Activated naive CD8-positive, alpha-beta T cell (primary cell): ENCODE data around the gene KCNMB3.
"Not testable (repeated sequence)": the region's sequence is repeated elsewhere in the genome, so short reads cannot be mapped to it uniquely, and the experiment has no call there.

Source experiments
- H3K27ac Mint-ChIP-seq: one replicate; pipeline ENCODE4 v1.8.0; 2021; ENCODE audit warnings: mixed read lengths
- H3K27me3 Mint-ChIP-seq: one replicate; pipeline ENCODE4 v1.8.0; 2021; ENCODE audit warnings: mixed read lengths
- H3K36me3 Mint-ChIP-seq: one replicate; pipeline ENCODE4 v1.8.0; 2021; ENCODE audit warnings: mixed read lengths
- H3K4me1 Mint-ChIP-seq: one replicate; pipeline ENCODE4 v1.8.0; 2021; ENCODE audit warnings: low read depth, mixed read lengths
- H3K4me3 Mint-ChIP-seq: one replicate; pipeline ENCODE4 v1.8.0; 2021; ENCODE audit warnings: mild to moderate bottlenecking, mixed read lengths
- H3K9me3 Mint-ChIP-seq: one replicate; pipeline ENCODE4 v1.8.0; 2021; ENCODE audit warnings: low read depth, mixed read lengths

Gene KCNMB3

GRCh38 chr3:179244878-179245277 lies 6.0 kb downstream of the KCNMB3 start:
- no peaks in the 10 kb centered on the region for H3K27me3 Mint-ChIP-seq
- H3K4me1 Mint-ChIP-seq: no peaks in the 10 kb centered on the region
- H3K36me3 Mint-ChIP-seq: peaks cover 3% of the 10 kb centered on the region
- H3K9me3 Mint-ChIP-seq: no peaks in the 10 kb centered on the region
- H3K27ac Mint-ChIP-seq: no peak overlapping the region
- H3K4me3 Mint-ChIP-seq: no peak overlapping the region

DNA sequence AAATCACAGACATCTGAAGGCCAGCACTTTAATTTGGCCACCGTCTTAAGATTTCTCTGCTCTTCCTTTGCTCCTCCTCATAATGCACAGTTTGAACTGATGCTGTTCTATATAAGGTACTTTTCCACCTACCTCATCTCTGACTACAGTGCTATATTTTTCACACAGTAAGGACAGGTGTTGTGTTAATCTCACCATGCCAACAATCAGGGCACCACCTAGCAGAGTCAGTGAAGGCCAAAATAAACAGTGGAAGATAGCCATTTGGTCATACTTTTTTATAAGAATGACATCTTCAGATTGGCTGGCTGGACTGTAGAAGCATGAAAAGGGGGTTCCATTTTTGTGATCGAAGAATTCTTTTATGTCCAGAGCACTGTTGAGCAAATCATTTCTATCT lies 8.1 kb downstream of the KCNMB3 start:
- H3K36me3 Mint-ChIP-seq, H3K9me3 Mint-ChIP-seq, H3K4me3 Mint-ChIP-seq, H3K27me3 Mint-ChIP-seq, H3K4me1 Mint-ChIP-seq, H3K27ac Mint-ChIP-seq: not testable (repeated sequence)

- H3K27ac Mint-ChIP-seq, H3K4me1 Mint-ChIP-seq, H3K36me3 Mint-ChIP-seq, H3K9me3 Mint-ChIP-seq, H3K27me3 Mint-ChIP-seq, H3K4me3 Mint-ChIP-seq: not testable (repeated sequence)
These were observed 10.6 kb downstream of the KCNMB3 start for GRCh38 chr3:179240299-179240698.

GRCh38 chr3:179236669-179237301 lies 14.1 kb downstream of the KCNMB3 start:
- Mint-ChIP-seq H3K4me1 (peaks cover 4% of the 10 kb centered on the region), H3K27me3 (no peaks in the 10 kb centered on the region), H3K4me3 (no peak overlapping the region), H3K36me3 (peaks cover 2% of the 10 kb centered on the region), H3K27ac (peak overlapping the region; percentile 41), H3K9me3 (no peaks in the 10 kb centered on the region)

DNA sequence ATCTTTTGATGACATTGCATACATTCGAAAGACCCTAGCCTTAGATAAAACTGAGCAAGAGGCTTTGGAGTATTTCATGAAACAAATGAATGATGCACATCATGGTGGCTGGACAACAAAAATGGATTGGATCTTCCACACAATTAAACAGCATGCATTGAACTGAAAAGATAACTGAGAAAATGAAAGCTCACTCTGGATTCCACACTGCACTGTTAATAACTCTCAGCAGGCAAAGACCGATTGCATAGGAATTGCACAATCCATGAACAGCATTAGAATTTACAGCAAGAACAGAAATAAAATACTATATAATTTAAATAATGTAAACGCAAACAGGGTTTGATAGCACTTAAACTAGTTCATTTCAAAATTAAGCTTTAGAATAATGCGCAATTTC lies 16.7 kb downstream of the KCNMB3 start:
- H3K9me3 Mint-ChIP-seq: no peaks in the 10 kb centered on the region
- H3K4me3 Mint-ChIP-seq: no peak overlapping the region
- H3K27me3 Mint-ChIP-seq: no peaks in the 10 kb centered on the region
- no peak overlapping the region for H3K27ac Mint-ChIP-seq
- H3K4me1 Mint-ChIP-seq: peaks cover 4% of the 10 kb centered on the region
- peaks cover 8% of the 10 kb centered on the region for H3K36me3 Mint-ChIP-seq

GRCh38 chr3:179233043-179233442 lies 17.9 kb downstream of the KCNMB3 start:
- no peaks in the 10 kb centered on the region for H3K27me3 Mint-ChIP-seq
- peaks cover 4% of the 10 kb centered on the region for H3K4me1 Mint-ChIP-seq
- no peak overlapping the region for H3K27ac Mint-ChIP-seq
- no peaks in the 10 kb centered on the region for H3K9me3 Mint-ChIP-seq
- H3K4me3 Mint-ChIP-seq: no peak overlapping the region
- H3K36me3 Mint-ChIP-seq: peaks cover 8% of the 10 kb centered on the region

GRCh38 chr3:179229177-179229576 lies 21.7 kb downstream of the KCNMB3 start:
- no peak overlapping the region for H3K27ac Mint-ChIP-seq
- H3K9me3 Mint-ChIP-seq: no peaks in the 10 kb centered on the region

DNA sequence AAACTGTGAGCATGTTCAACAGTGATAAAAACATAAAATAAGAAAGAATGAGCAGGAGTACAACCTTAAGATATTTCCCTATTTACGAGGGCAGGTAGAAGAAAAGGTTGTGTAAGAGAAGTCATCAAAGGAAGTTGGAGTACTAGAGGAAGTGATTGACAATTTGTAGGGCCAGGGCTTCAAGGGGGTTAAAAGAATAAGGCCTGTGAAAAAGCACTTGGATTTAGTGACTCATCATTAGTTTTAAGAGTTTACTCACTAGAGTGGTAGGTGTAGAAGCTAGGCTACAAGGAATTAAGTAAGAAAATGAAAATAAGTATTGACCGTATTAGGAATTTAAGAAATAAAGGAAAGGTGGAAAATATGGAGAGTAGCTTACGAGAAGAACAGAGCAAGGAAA lies 23.6 kb downstream of the KCNMB3 start:
- H3K4me3 Mint-ChIP-seq: no peak overlapping the region
- H3K4me1 Mint-ChIP-seq: peaks cover 4% of the 10 kb centered on the region
- no peaks in the 10 kb centered on the region for H3K27me3 Mint-ChIP-seq
- H3K9me3 Mint-ChIP-seq: no peaks in the 10 kb centered on the region
- H3K27ac Mint-ChIP-seq: peak overlapping the region; percentile 31
- H3K36me3 Mint-ChIP-seq: peaks cover 6% of the 10 kb centered on the region

More at GRCh38 chr3:179229177-179229576, 21.7 kb downstream of the KCNMB3 start:
- peaks cover 6% of the 10 kb centered on the region for H3K36me3 Mint-ChIP-seq
- no peak overlapping the region for H3K4me3 Mint-ChIP-seq
- no peaks in the 10 kb centered on the region for H3K27me3 Mint-ChIP-seq
- peaks cover 4% of the 10 kb centered on the region for H3K4me1 Mint-ChIP-seq

DNA sequence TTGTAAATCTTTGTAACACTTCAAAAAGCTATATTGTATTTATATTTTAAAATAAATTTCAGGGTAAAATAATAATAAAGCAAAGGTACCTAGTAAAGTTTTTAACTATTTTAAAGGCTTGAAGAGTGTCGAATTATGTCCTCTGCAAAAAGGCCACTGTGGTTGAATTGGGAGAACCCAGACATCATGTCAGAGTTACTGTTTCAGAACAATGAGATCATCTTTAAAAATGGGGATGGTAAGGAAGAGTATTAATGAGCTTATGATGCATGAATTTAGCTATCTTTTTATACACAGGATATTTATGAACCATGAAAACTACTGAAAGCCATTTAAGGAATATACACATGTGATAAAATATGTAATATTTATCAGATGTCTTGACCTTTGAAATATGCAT lies 26.3 kb downstream of the KCNMB3 start:
- H3K36me3 Mint-ChIP-seq: no peaks in the 10 kb centered on the region
- H3K27ac Mint-ChIP-seq: no peak overlapping the region
- no peaks in the 10 kb centered on the region for H3K27me3 Mint-ChIP-seq
- peaks cover 4% of the 10 kb centered on the region for H3K4me1 Mint-ChIP-seq
- H3K9me3 Mint-ChIP-seq: no peaks in the 10 kb centered on the region
- H3K4me3 Mint-ChIP-seq: no peak overlapping the region

DNA sequence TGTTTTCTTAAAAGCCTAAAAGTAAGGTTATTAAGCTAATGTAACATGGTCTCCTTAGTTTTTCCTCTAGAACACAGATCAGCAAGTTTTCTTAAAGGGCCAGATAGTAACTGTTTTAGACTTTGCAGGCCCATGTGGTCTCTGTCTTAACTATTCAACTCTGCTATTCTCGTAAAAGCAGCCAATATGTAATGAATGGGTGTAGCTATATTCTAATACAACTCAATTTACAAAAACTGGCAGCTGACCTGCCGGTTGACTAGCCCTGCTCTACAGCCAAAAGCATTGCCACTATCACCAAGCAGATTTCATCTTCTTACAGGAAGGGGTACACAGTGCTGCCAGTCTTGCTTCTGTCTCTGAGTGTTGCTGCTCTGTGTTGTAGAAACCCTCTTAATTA lies 27.4 kb downstream of the KCNMB3 start:
- H3K4me1 Mint-ChIP-seq: peaks cover 4% of the 10 kb centered on the region
- no peaks in the 10 kb centered on the region for H3K9me3 Mint-ChIP-seq
- no peaks in the 10 kb centered on the region for H3K36me3 Mint-ChIP-seq

DNA sequence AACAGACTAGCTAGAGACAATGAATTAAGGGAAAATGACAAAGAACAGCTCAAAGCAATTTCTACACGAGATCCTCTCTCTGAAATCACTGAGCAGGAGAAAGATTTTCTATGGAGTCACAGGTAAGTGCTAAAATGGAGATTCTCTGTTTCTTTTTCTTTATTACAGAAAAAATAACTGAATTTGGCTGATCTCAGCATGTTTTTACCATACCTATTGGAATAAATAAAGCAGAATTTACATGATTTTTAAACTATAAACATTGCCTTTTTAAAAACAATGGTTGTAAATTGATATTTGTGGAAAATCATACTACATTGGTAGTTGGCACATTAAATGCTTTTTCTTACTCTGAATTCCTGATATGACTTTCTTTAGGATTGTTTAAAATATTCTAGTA lies 32.7 kb downstream of the KCNMB3 start:
- not testable (repeated sequence) for H3K27me3 Mint-ChIP-seq, H3K36me3 Mint-ChIP-seq, H3K4me3 Mint-ChIP-seq, H3K9me3 Mint-ChIP-seq, H3K4me1 Mint-ChIP-seq, H3K27ac Mint-ChIP-seq

More for the DNA sequence above, 27.4 kb downstream of the KCNMB3 start:
- peak overlapping the region; percentile 22 for H3K27ac Mint-ChIP-seq
- no peak overlapping the region for H3K4me3 Mint-ChIP-seq
- H3K27me3 Mint-ChIP-seq: no peaks in the 10 kb centered on the region

GRCh38 chr3:179215550-179215949 lies 35.4 kb downstream of the KCNMB3 start:
- not testable (repeated sequence) for H3K27ac Mint-ChIP-seq, H3K4me3 Mint-ChIP-seq, H3K27me3 Mint-ChIP-seq, H3K36me3 Mint-ChIP-seq, H3K4me1 Mint-ChIP-seq, H3K9me3 Mint-ChIP-seq

GRCh38 chr3:179200790-179201189 lies 50.1 kb downstream of the KCNMB3 start:
- no peaks in the 10 kb centered on the region for H3K9me3 Mint-ChIP-seq
- peaks cover 24% of the 10 kb centered on the region for H3K4me1 Mint-ChIP-seq
- peaks cover 11% of the 10 kb centered on the region for H3K36me3 Mint-ChIP-seq
- peak overlapping the region; percentile 35 for H3K27ac Mint-ChIP-seq
- H3K27me3 Mint-ChIP-seq: no peaks in the 10 kb centered on the region
- H3K4me3 Mint-ChIP-seq: no peak overlapping the region

DNA sequence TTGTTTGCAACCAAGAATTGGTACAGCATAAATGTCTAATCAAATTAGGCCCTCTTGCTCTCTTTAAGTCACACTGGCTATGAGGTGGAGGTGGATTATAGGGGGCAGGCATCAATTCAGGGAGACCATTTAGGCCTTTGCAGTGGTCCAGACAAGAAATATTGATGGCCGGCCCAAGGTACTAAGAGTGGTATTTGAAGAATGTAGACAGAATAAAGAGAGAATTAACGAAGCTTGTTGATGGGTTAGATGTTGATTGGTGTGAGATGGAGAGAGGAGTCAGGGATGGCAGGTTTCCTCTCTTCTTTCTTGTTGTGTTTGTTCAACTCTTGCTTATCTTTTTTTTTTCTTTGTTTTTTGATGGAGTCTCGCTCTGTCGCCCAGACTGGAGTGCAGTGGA lies 54.2 kb downstream of the KCNMB3 start:
- H3K27me3 Mint-ChIP-seq: no peaks in the 10 kb centered on the region
- no peaks in the 10 kb centered on the region for H3K9me3 Mint-ChIP-seq
- peaks cover 8% of the 10 kb centered on the region for H3K36me3 Mint-ChIP-seq
- H3K27ac Mint-ChIP-seq: peak overlapping the region; percentile 2
- no peak overlapping the region for H3K4me3 Mint-ChIP-seq
- peaks cover 49% of the 10 kb centered on the region for H3K4me1 Mint-ChIP-seq

DNA sequence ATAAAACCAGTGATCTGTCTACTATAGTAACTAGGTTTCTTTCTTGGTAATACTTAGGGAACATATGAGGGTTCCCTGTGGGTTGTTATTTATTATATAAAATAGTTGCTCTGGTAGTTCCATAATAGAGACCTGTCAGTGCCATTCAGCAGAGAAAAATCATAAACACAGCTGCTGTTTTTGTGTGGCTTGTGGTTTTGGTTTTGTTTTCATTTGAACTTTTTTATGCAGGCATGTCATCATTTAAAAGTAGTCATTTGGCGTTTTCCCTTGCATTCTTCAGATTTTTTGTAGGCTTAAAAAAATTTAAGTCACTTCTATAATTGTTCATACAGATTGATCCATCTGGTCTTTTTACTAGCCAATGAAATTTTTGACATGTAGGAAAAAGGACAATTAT lies 54.8 kb downstream of the KCNMB3 start:
- Mint-ChIP-seq H3K27ac (peak overlapping the region; percentile 2), H3K36me3 (peaks cover 8% of the 10 kb centered on the region)

DNA sequence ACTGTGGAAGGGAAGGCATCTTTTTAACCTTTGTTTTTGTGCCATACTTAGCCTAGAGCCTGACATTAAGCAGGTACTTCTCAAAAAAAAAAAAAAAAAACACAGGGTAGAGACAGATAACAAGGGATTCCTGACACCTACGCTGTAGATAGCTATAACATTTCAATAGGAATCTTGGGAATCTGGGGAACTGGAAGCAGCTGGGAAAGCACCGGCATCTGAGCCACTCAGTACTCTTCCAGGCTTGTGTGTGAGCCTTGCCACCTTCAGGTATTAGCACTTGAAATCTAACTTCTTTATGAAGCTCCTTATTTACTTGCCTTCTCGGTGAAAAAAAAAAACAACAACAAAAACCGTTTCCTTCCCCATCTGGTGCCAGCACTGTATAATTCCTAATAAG lies 56.0 kb downstream of the KCNMB3 start:
- H3K4me1 Mint-ChIP-seq: peaks cover 59% of the 10 kb centered on the region
- H3K4me3 Mint-ChIP-seq: no peak overlapping the region
- no peak overlapping the region for H3K27ac Mint-ChIP-seq
- H3K27me3 Mint-ChIP-seq: no peaks in the 10 kb centered on the region
- peaks cover 4% of the 10 kb centered on the region for H3K36me3 Mint-ChIP-seq
- no peaks in the 10 kb centered on the region for H3K9me3 Mint-ChIP-seq

More for the DNA sequence above, 54.8 kb downstream of the KCNMB3 start:
- H3K27me3 Mint-ChIP-seq: no peaks in the 10 kb centered on the region
- H3K4me3 Mint-ChIP-seq: no peak overlapping the region
- no peaks in the 10 kb centered on the region for H3K9me3 Mint-ChIP-seq
- peaks cover 49% of the 10 kb centered on the region for H3K4me1 Mint-ChIP-seq
